Measurements from ENCODE around the gene TMEM176B. TPM values are rescaled to one million over a fixed set of nuclear protein-coding genes. Genes with fewer than 3 reads are reported as not detected.
"Not testable (repeated sequence)": the region's sequence is repeated elsewhere in the genome, so short reads cannot be mapped to it uniquely, and the experiment has no call there.

The TMEM176B gene
- total and polyA plus RNA-seq, 2 experiments from 2014 or later = not detected

GRCh38 chr7:150780292-150780691 lies 19.9 kb downstream of the TMEM176B start:
- H3K9me3 ChIP-seq (ENCODE audit: low read depth) = no peaks in the 10 kb centered on the region
- no peak overlapping the region for H2AFZ ChIP-seq
- H3K79me2 ChIP-seq (ENCODE audit: insufficient read depth) = no peaks in the 10 kb centered on the region
- no peak overlapping the region for H3K27ac ChIP-seq
- no peaks in the 10 kb centered on the region; the same call in 1 of the 2 replicates for H3K27me3 ChIP-seq (replicated peaks; ENCODE audit: insufficient read depth)
- in situ Hi-C loops (cut with MboI) = no loop called here
- no peaks in the 10 kb centered on the region for H3K36me3 ChIP-seq (ENCODE audit: low read depth)
- no peak overlapping the region for H3K4me2 ChIP-seq (ENCODE audit: unreplicated experiment)
- TF ChIP-seq EZH2 (IDR thresholded peaks at IDR 0.05; ENCODE audit: insufficient read depth, poor library complexity, severe bottlenecking) (no peak), EZH2phosphoT487 (IDR thresholded peaks at IDR 0.05; ENCODE audit: insufficient read depth, low read depth) (no peak)
- H3K9ac ChIP-seq = no peak overlapping the region
- WGBS, 2 experiments (ENCODE audit: low coverage in 1 of 2, low lambda C conversion rate in 2 of 2, missing lambda C conversion rate in 2 of 2) = 34 to 38% methylated on average over 3 of the region's 3 CpGs
- no peak for DNase-seq
- no peak overlapping the region for H3K4me3 ChIP-seq
- no peaks in the 10 kb centered on the region for H3K9me2 ChIP-seq (ENCODE audit: insufficient read depth)
- H3F3A ChIP-seq (ENCODE audit: insufficient read depth) = no peaks in the 10 kb centered on the region
- H3K4me1 ChIP-seq (ENCODE audit: insufficient read depth) = no peaks in the 10 kb centered on the region
- H4K20me1 ChIP-seq (ENCODE audit: insufficient read depth) = no peaks in the 10 kb centered on the region

GRCh38 chr7:150778738-150779301 lies 21.3 kb downstream of the TMEM176B start:
- H4K20me1 ChIP-seq (ENCODE audit: insufficient read depth) = no peaks in the 10 kb centered on the region
- TF ChIP-seq EZH2phosphoT487 (IDR thresholded peaks at IDR 0.05; ENCODE audit: insufficient read depth, low read depth) (no peak), EZH2 (IDR thresholded peaks at IDR 0.05; ENCODE audit: insufficient read depth, poor library complexity, severe bottlenecking) (no peak)
- no peaks in the 10 kb centered on the region for H3K9me3 ChIP-seq (ENCODE audit: low read depth)
- H3K79me2 ChIP-seq (ENCODE audit: insufficient read depth) = no peaks in the 10 kb centered on the region
- H3K9me2 ChIP-seq (ENCODE audit: insufficient read depth) = no peaks in the 10 kb centered on the region
- H3K27me3 ChIP-seq (replicated peaks; ENCODE audit: insufficient read depth) = no peaks in the 10 kb centered on the region; the same call in 1 of the 2 replicates
- in situ Hi-C loops (cut with MboI) = no loop called here
- H2AFZ ChIP-seq = no peak overlapping the region
- H3K36me3 ChIP-seq (ENCODE audit: low read depth) = no peaks in the 10 kb centered on the region
- DNase-seq = peak; percentile 73
- H3K27ac ChIP-seq = no peak overlapping the region
- H3K9ac ChIP-seq = no peak overlapping the region
- H3K4me3 ChIP-seq = no peak overlapping the region
- no peaks in the 10 kb centered on the region for H3K4me1 ChIP-seq (ENCODE audit: insufficient read depth)
- WGBS, 2 experiments (ENCODE audit: low coverage in 1 of 2, low lambda C conversion rate in 2 of 2, missing lambda C conversion rate in 2 of 2) = 7 to 8% methylated on average over 12 of the region's 12 CpGs
- no peak overlapping the region for H3K4me2 ChIP-seq (ENCODE audit: unreplicated experiment)
- no peaks in the 10 kb centered on the region for H3F3A ChIP-seq (ENCODE audit: insufficient read depth)

- Histone ChIP-seq H4K20me1 (ENCODE audit: insufficient read depth) (no peaks in the 10 kb centered on the region), H3K4me1 (ENCODE audit: insufficient read depth) (no peaks in the 10 kb centered on the region), H3F3A (ENCODE audit: insufficient read depth) (no peaks in the 10 kb centered on the region), H3K27ac (no peak overlapping the region), H3K9ac (no peak overlapping the region), H3K27me3 (replicated peaks; ENCODE audit: insufficient read depth) (no peaks in the 10 kb centered on the region; the same call in 1 of the 2 replicates), H3K4me2 (ENCODE audit: unreplicated experiment) (no peak overlapping the region), H3K36me3 (ENCODE audit: low read depth) (no peaks in the 10 kb centered on the region), H3K4me3 (no peak overlapping the region), H3K9me2 (ENCODE audit: insufficient read depth) (no peaks in the 10 kb centered on the region), H3K79me2 (ENCODE audit: insufficient read depth) (no peaks in the 10 kb centered on the region), H3K9me3 (ENCODE audit: low read depth) (no peaks in the 10 kb centered on the region), H2AFZ (no peak overlapping the region)
- no peak for TF ChIP-seq EZH2phosphoT487 (IDR thresholded peaks at IDR 0.05; ENCODE audit: insufficient read depth, low read depth)
- TF ChIP-seq EZH2 (IDR thresholded peaks at IDR 0.05; ENCODE audit: insufficient read depth, poor library complexity, severe bottlenecking) = no peak
- no peak for DNase-seq
- in situ Hi-C loops (cut with MboI) = no loop called here
- WGBS, 2 experiments (ENCODE audit: low coverage in 1 of 2, low lambda C conversion rate in 2 of 2, missing lambda C conversion rate in 2 of 2) = 26 to 27% methylated on average over 8 of the region's 8 CpGs
Observed at GRCh38 chr7:150778014-150778737, 22.0 kb downstream of the TMEM176B start.

- H3K79me2 ChIP-seq (ENCODE audit: insufficient read depth); H3K4me2 ChIP-seq (ENCODE audit: unreplicated experiment); H3K27ac ChIP-seq; H3K9me2 ChIP-seq (ENCODE audit: insufficient read depth); H3K9me3 ChIP-seq (ENCODE audit: low read depth); H3K27me3 ChIP-seq (replicated peaks; ENCODE audit: insufficient read depth); H4K20me1 ChIP-seq (ENCODE audit: insufficient read depth); H3F3A ChIP-seq (ENCODE audit: insufficient read depth); H3K4me1 ChIP-seq (ENCODE audit: insufficient read depth); H3K9ac ChIP-seq; DNase-seq; in situ Hi-C loops (cut with MboI); H2AFZ ChIP-seq; H3K4me3 ChIP-seq; H3K36me3 ChIP-seq (ENCODE audit: low read depth): not testable (repeated sequence)
- WGBS, 2 experiments (ENCODE audit: low coverage in 1 of 2, low lambda C conversion rate in 2 of 2, missing lambda C conversion rate in 2 of 2) = 7 to 22% methylated on average over 1 of the region's 1 CpG
Observed at GRCh38 chr7:150774131-150774530, 26.0 kb downstream of the TMEM176B start.
